IMR-90 (cell line): ENCODE data around the gene DCAF16. TPM values are rescaled to one million over a fixed set of nuclear protein-coding genes. Genes with fewer than 3 reads are reported as not detected.

Experiments used
- ATAC-seq: fragments of 200-7000 bp; cut with Tn5 transposase; 2 replicates; pipeline ENCODE4 v1.9.1; 2020; ENCODE audit warnings: low read depth, mild to moderate bottlenecking, moderate library complexity
- Bru-seq: library from RNA; stranded (reverse); fragments of 400-500 nt; gene quantifications from one replicate; lab custom pipeline; 2021; lab: Mats Ljungman, UMichigan
- BruChase-seq, 2 experiments: library from RNA; stranded (reverse); fragments of 400-500 nt; gene quantifications; one replicate each; lab custom pipeline; 2021; lab: Mats Ljungman, UMichigan
- BruUV-seq: library from RNA; stranded (reverse); fragments of 400-500 nt; replicated peaks from 2 replicates; lab custom pipeline; 2021; lab: Mats Ljungman, UMichigan
- CTCF ChIA-PET: fragments of 300-600 bp; formaldehyde crosslinking; extraction: SDS; loops from one replicate; lab custom pipeline; 2021; ENCODE audit warnings: antibody characterized with exemption; lab: Yijun Ruan, JAX
- POLR2A ChIA-PET: fragments of 300-600 bp; sonication (Branson Sonifier 250); formaldehyde crosslinking; loops from one replicate; lab custom pipeline; 2022; ENCODE audit warnings: antibody characterized with exemption; ENCODE audit not compliant: unreplicated experiment; lab: Charles Lee
- DNase-seq: peaks from one replicate; pipeline ENCODE4 v3.0.0; 2013
- H2AFZ ChIP-seq: replicated peaks from 2 replicates; pipeline ENCODE3; 2013; ENCODE audit warnings: low read length, mild to moderate bottlenecking; ENCODE audit not compliant: poor library complexity
- H2AK5ac ChIP-seq: 2 replicates; pipeline ENCODE4 v1.6.1; 2013; ENCODE audit warnings: low read depth, low read length, inconsistent platforms
- H2AK9ac ChIP-seq: replicated peaks from 2 replicates; pipeline ENCODE3; 2013; ENCODE audit warnings: mild to moderate bottlenecking, low read depth, low read length, moderate library complexity; ENCODE audit not compliant: poor library complexity
- H2BK120ac ChIP-seq: 2 replicates; pipeline ENCODE4 v1.6.1; 2013; ENCODE audit warnings: low read depth, low read length, inconsistent platforms
- H2BK15ac ChIP-seq: 3 replicates; pipeline ENCODE4 v1.6.1; 2013; ENCODE audit warnings: low read depth, low read length, inconsistent platforms
- H2BK20ac ChIP-seq: 2 replicates; pipeline ENCODE4 v1.6.1; 2013; ENCODE audit warnings: low read depth, mild to moderate bottlenecking, inconsistent platforms, low read length, moderate library complexity
- H2BK5ac ChIP-seq: 2 replicates; pipeline ENCODE4 v1.6.1; 2013; ENCODE audit warnings: mild to moderate bottlenecking, low read depth, low read length, inconsistent platforms; ENCODE audit not compliant: poor library complexity, severe bottlenecking
- H3K14ac ChIP-seq: replicated peaks from 2 replicates; pipeline ENCODE4 v1.6.1; 2013; ENCODE audit warnings: low read depth, low read length, inconsistent platforms
- H3K18ac ChIP-seq: 2 replicates; pipeline ENCODE4 v1.6.1; 2013; ENCODE audit warnings: low read depth, low read length, control low read depth
- H3K23ac ChIP-seq: 2 replicates; pipeline ENCODE4 v1.6.1; 2013; ENCODE audit warnings: low read depth, low read length, inconsistent platforms
- H3K27ac ChIP-seq: 2 replicates; pipeline ENCODE4 v1.5.1; 2013; ENCODE audit warnings: mild to moderate bottlenecking, control low read depth, low read length; ENCODE audit not compliant: insufficient read depth
- H3K27me3 ChIP-seq: 2 replicates; pipeline ENCODE4 v1.6.1; 2013; ENCODE audit warnings: low read length; ENCODE audit not compliant: control insufficient read depth, insufficient read depth
- H3K36me3 ChIP-seq: 2 replicates; pipeline ENCODE4 v1.6.1; 2013; ENCODE audit warnings: low read length, mixed read lengths; ENCODE audit not compliant: control insufficient read depth, insufficient read depth
- H3K4ac ChIP-seq: 2 replicates; pipeline ENCODE4 v1.6.1; 2013; ENCODE audit warnings: low read depth, low read length, inconsistent platforms
- H3K4me1 ChIP-seq: 2 replicates; pipeline ENCODE4 v1.6.1; 2013; ENCODE audit warnings: low read length, mixed read lengths; ENCODE audit not compliant: control insufficient read depth, insufficient read depth
- H3K4me2 ChIP-seq: 2 replicates; pipeline ENCODE4 v1.6.1; 2013; ENCODE audit warnings: low read depth, mild to moderate bottlenecking, control low read depth, low read length, moderate library complexity
- H3K4me3 ChIP-seq: 2 replicates; pipeline ENCODE4 v1.5.1; 2013; ENCODE audit warnings: low read depth, mild to moderate bottlenecking, control low read depth, low read length, moderate library complexity; ENCODE audit not compliant: insufficient read depth
- H3K56ac ChIP-seq: 2 replicates; pipeline ENCODE4 v1.6.1; 2013; ENCODE audit warnings: low read length, inconsistent platforms; ENCODE audit not compliant: insufficient read depth; ENCODE audit errors: extremely low read depth
- H3K79me1 ChIP-seq, 2 experiments: 2 replicates each; pipeline ENCODE4 v1.6.1; 2013; ENCODE audit warnings: low read length in 2 of 2, inconsistent platforms in 1 of 2, low read depth in 1 of 2
- H3K9ac ChIP-seq: 2 replicates; pipeline ENCODE4 v1.6.1; 2013; ENCODE audit warnings: low read depth, low read length, control low read depth
- H3K9me1 ChIP-seq: 2 replicates; pipeline ENCODE4 v1.6.1; 2013; ENCODE audit warnings: low read length, inconsistent platforms; ENCODE audit not compliant: insufficient read depth
- H3K9me3 ChIP-seq: 2 replicates; pipeline ENCODE4 v1.6.1; 2013; ENCODE audit warnings: low read length; ENCODE audit not compliant: control insufficient read depth, insufficient read depth
- H4K20me1 ChIP-seq: 2 replicates; pipeline ENCODE4 v1.6.1; 2013; ENCODE audit warnings: low read length, inconsistent platforms; ENCODE audit not compliant: insufficient read depth
- H4K5ac ChIP-seq: 2 replicates; pipeline ENCODE4 v1.6.1; 2013; ENCODE audit warnings: mild to moderate bottlenecking, low read depth, low read length, control low read depth
- H4K8ac ChIP-seq, 2 experiments: 2 replicates each; pipeline ENCODE4 v1.6.1; 2013; ENCODE audit warnings: low read depth in 2 of 2, low read length in 2 of 2, control low read depth in 1 of 2, inconsistent platforms in 1 of 2
- H4K91ac ChIP-seq: 2 replicates; pipeline ENCODE4 v1.6.1; 2013; ENCODE audit warnings: low read depth, low read length, inconsistent platforms; ENCODE audit not compliant: insufficient read depth
- BHLHE40 ChIP-seq: fragments of 150-350 bp; IDR thresholded peaks from 2 replicates; pipeline ENCODE4 v1.6.1; 2016; ENCODE audit warnings: mild to moderate bottlenecking, low read depth, low read length
- CHD1 ChIP-seq: IDR thresholded peaks from 2 replicates; pipeline ENCODE4 v1.6.1; 2012; ENCODE audit warnings: low read depth, low read length, improper control_type of control experiment
- MAZ ChIP-seq: IDR thresholded peaks from 2 replicates; pipeline ENCODE4 v1.6.1; 2012; ENCODE audit warnings: low read depth, mild to moderate bottlenecking, low read length, improper control_type of control experiment, moderate library complexity, borderline replicate concordance
- MXI1 ChIP-seq: IDR thresholded peaks from 2 replicates; pipeline ENCODE4 v1.6.1; 2012; ENCODE audit warnings: low read depth, mild to moderate bottlenecking, low read length, moderate library complexity, borderline replicate concordance
- POLR2A ChIP-seq: IDR thresholded peaks from 2 replicates; pipeline ENCODE4 v1.6.1; 2012; ENCODE audit warnings: mild to moderate bottlenecking, low read depth, low read length
- RAD21 ChIP-seq: IDR thresholded peaks from 2 replicates; pipeline ENCODE4 v1.6.1; 2012; ENCODE audit warnings: low read length, improper control_type of control experiment
- RCOR1 ChIP-seq: IDR thresholded peaks from 2 replicates; pipeline ENCODE4 v1.6.1; 2012; ENCODE audit warnings: mild to moderate bottlenecking, low read length, improper control_type of control experiment; ENCODE audit not compliant: insufficient replicate concordance
- RFX5 ChIP-seq: IDR thresholded peaks from 2 replicates; pipeline ENCODE4 v1.8.0; 2012; ENCODE audit warnings: low read depth, mild to moderate bottlenecking, low read length, moderate library complexity
- WGBS, 2 experiments: methylation state at CpG; one replicate each; pipeline versions ENCODE4 v1.1.5 to v1.1.7; 2013; ENCODE audit warnings: missing lambda C conversion rate in 2 of 2; ENCODE audit not compliant: insufficient read length in 1 of 2; ENCODE audit errors: extremely low coverage in 2 of 2; 5-methylcytosine and 5-hydroxymethylcytosine counted together
- dilution Hi-C: fragments of 300-500 bp; cut with HindIII; formaldehyde crosslinking; loops from one replicate; pipeline ENCODE4 v1.14.3; 2018; ENCODE audit warnings: low sequenced_read_pairs; ENCODE audit not compliant: unreplicated experiment
- in situ Hi-C: fragments of 300-500 bp; cut with MboI; formaldehyde crosslinking; loops from 3 replicates; pipeline ENCODE4 v1.14.3; 2019; ENCODE audit warnings: low sequenced_read_pairs, inconsistent platforms, mixed read lengths
- intact Hi-C: fragments of 100-400 bp; cut with micrococcal nuclease; formaldehyde crosslinking; loops from 2 replicates; pipeline ENCODE4 v1.10.0; 2022
- long read RNA-seq: library from polyadenylated mRNA; unstranded; transcript quantifications from one replicate; pipeline ENCODE4 v2.0.0, GENCODE V29; 2021; ENCODE audit not compliant: unreplicated experiment
- polyA plus RNA-seq, 3 experiments: library from polyadenylated mRNA; depleted of rRNA; stranded (reverse); fragments of >200 nt; gene quantifications; 2 replicates each; pipeline ENCODE4 v1.2.3, GENCODE V29; 2012; ENCODE audit warnings: low replicate concordance in 1 of 3
- total RNA-seq: library from RNA; depleted of rRNA; stranded (reverse); fragments of >200 nt; gene quantifications from 2 replicates; pipeline ENCODE4 v1.2.3, GENCODE V29; 2012; rRNA removed
- TF ChIP-seq, protein P1 (sequence below): fragments of 150-350 bp; IDR thresholded peaks from 2 replicates; pipeline ENCODE4 v1.6.1; 2016; ENCODE audit warnings: low read depth, mild to moderate bottlenecking, low read length, moderate library complexity, borderline replicate concordance

Gene DCAF16
- total RNA-seq, result 23.6 and 31.5 TPM in 2 replicates
- 15.0 and 15.1 TPM in 2 replicates for polyA plus RNA-seq (2012; rRNA removed)
- polyA plus RNA-seq (2012; cell fraction: cytosol; rRNA removed), result 8.7 and 13.0 TPM in 2 replicates
- polyA plus RNA-seq (2012; cell fraction: nucleus; rRNA removed; ENCODE audit: low replicate concordance), result 12.6 and 33.6 TPM in 2 replicates
- percentile 91 among the genes with signal in this experiment for Bru-seq, nascent RNA
- BruChase-seq, experiment 1, labeled RNA remaining after a 6-hour chase, result percentile 97 among the genes with signal in this experiment
- percentile 98 among the genes with signal in this experiment for BruChase-seq, experiment 2, labeled RNA remaining after a 2-hour chase
- long read RNA-seq, full-length matches to known transcripts, result 4 of 8 reads
- long read RNA-seq, partial matches to known transcripts, result 0 of 8 reads
- long read RNA-seq, other reads (novel, unspliced or antisense), result 4 of 8 reads

DNA sequence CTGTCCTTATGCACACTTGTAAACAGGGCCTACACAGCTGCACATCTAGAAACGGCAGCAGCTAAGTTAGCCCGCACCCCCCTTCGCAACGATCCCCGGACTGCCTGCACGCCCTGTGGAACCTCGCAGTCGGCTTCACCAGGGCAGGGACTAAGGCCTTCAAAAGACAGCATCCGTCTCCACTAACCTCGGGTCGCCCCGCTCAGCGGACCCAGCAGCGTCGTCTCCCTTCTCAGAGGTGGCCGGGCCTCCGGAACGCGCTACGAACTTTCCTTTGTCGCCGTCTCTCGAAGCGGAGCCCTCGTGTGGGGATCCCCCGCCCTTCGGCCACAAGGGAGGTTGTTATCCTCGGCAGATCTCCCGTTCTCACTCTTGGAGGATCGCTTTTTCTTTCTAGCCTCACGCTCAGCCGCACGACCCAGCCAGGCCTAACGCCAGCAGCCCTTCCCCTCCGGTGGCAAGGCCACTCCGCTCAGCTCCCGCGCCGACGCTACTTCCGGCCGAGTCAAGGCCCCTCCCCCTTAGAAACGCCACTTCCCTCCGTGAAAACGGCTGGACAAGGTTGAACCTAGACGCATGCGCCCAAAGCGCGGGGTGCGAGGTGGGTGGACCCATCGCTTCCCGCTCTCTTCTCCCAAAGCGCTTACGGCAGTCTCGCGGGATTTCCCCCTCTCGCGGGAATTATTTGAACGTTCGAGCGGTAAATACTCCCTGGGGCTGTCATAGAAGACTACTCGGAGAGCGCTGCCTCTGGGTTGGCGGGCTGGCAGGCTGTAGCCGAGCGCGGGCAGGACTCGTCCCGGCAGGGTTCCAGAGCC lies at the start of gene DCAF16, which contains the start of gene NCAPG:
Gene DCAF16 (minus strand): TSS at position 498 of the 818 bp plus-strand sequence. CDS start 6,616 bp downstream, outside the sequence.
Gene NCAPG (plus strand): TSS at position 720 of the 818 bp plus-strand sequence. CDS start 99 bp downstream, outside the sequence.
- H3K27me3 ChIP-seq, result no peaks in the 10 kb centered on the region
- H3K56ac ChIP-seq, result peak within 1 kb of the TSS; percentile 82
- peak within 1 kb of the TSS; percentile 94 for H2AFZ ChIP-seq
- H3K9me3 ChIP-seq, result no peaks in the 10 kb centered on the region
- peak within 1 kb of the TSS; percentile 86 for H3K27ac ChIP-seq
- ChIA-PET CTCF (interaction anchor here (0.5 to 2.4 kb wide), 4 partner anchors 11 to 262 kb away, joined by 3 to 7 read pairs (median 4); partner anchors contain the start of gene FAM184B), POLR2A (interaction anchor here (0.9 to 1.3 kb wide), 2 partner anchors 196 to 262 kb away, joined by 3 read pairs; partner anchors contain the start of gene MED28)
- peak within 1 kb of the TSS; percentile 88 for H2AK9ac ChIP-seq
- H3K18ac ChIP-seq, result peak within 1 kb of the TSS; percentile 56; the same call in 1 of the 2 replicates
- H3K36me3 ChIP-seq, result peaks cover 3% of the 10 kb centered on the region; the same call in 1 of the 2 replicates
- peak within 1 kb of the TSS; percentile 49 to 59 for H4K8ac ChIP-seq
- dilution Hi-C loops, result no loop called here
- TSS peak; percentile 38 for BruUV-seq
- peak within 1 kb of the TSS; percentile 82 for H3K4me3 ChIP-seq
- peak; percentile 99 for DNase-seq
- intact Hi-C loops, result loop anchor here (2.0 to 10.0 kb wide), 3 partner anchors 124 to 212 kb away; no protein-coding TSS in a partner anchor
- H2AK5ac ChIP-seq, result peak within 1 kb of the TSS; percentile 57
- H2BK20ac ChIP-seq, result no peak within 1 kb of the TSS
- H3K9me1 ChIP-seq, result no peaks in the 10 kb centered on the region
- no peak within 1 kb of the TSS for H2BK15ac ChIP-seq
- ATAC-seq, result peak; percentile 92
- peak within 1 kb of the TSS; percentile 98 for H3K4me2 ChIP-seq
- H2BK5ac ChIP-seq, result peak within 1 kb of the TSS; percentile 77
- peak within 1 kb of the TSS; percentile 92 for H3K14ac ChIP-seq
- peak within 1 kb of the TSS; percentile 89 for H3K9ac ChIP-seq
- peak within 1 kb of the TSS; percentile 33; the same call in 1 of the 2 replicates for H2BK120ac ChIP-seq
- H4K5ac ChIP-seq, result peak within 1 kb of the TSS; percentile 53
- WGBS, 2 experiments, result 0% methylated on average over 43 of the region's 69 CpGs; no CpG with 5 or more reads in 1 of the 2 experiments
- H3K4me1 ChIP-seq, result peaks cover 2% of the 10 kb centered on the region; the same call in 1 of the 2 replicates
- peak within 1 kb of the TSS; percentile 92 for H3K23ac ChIP-seq
- in situ Hi-C loops, result loop anchor here (10.0 to 25.0 kb wide), 2 partner anchors 223 to 784 kb away; partner anchors contain the start of gene LAP3
- peaks cover 6 to 19% of the 10 kb centered on the region in 2 experiments for H3K79me1 ChIP-seq
- peak within 1 kb of the TSS; percentile 82 for H3K4ac ChIP-seq
- H4K91ac ChIP-seq, result peak within 1 kb of the TSS; percentile 76
- peaks cover 23% of the 10 kb centered on the region; the same call in 1 of the 2 replicates for H4K20me1 ChIP-seq
- TF ChIP-seq RFX5, result 0 out of 2 replicates have a peak, but pooled peaks have one; percentile 4
- TF ChIP-seq RCOR1, result no peak
- TF ChIP-seq BHLHE40, result peak; percentile 1; the same call in 1 of the 2 replicates
- peak; percentile 62; the same call in 1 of the 2 replicates for TF ChIP-seq MAZ
- TF ChIP-seq POLR2A, result peak; percentile 97
- TF ChIP-seq, protein P1, sequence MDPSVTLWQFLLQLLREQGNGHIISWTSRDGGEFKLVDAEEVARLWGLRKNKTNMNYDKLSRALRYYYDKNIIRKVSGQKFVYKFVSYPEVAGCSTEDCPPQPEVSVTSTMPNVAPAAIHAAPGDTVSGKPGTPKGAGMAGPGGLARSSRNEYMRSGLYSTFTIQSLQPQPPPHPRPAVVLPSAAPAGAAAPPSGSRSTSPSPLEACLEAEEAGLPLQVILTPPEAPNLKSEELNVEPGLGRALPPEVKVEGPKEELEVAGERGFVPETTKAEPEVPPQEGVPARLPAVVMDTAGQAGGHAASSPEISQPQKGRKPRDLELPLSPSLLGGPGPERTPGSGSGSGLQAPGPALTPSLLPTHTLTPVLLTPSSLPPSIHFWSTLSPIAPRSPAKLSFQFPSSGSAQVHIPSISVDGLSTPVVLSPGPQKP, result no peak
- 0 out of 2 replicates have a peak, but pooled peaks have one; percentile 60 for TF ChIP-seq CHD1
- peak; percentile 94 for TF ChIP-seq MXI1
- TF ChIP-seq RAD21, result no peak
